Endothelial cell of umbilical vein (primary cell): Measurements from ENCODE around the gene ZNF507. TPM values are rescaled to one million over a fixed set of nuclear protein-coding genes. Genes with fewer than 3 reads are reported as not detected.
A peak's percentile ranks its signal among the peaks of the same experiment; 100 is the strongest.

Experiments
- Bru-seq: library from RNA; stranded (reverse); fragments of 400-500 nt; gene quantifications from one replicate; lab custom pipeline; 2021; lab: Mats Ljungman, UMichigan
- BruChase-seq, 2 experiments: library from RNA; stranded (reverse); fragments of 400-500 nt; gene quantifications; one replicate each; lab custom pipeline; 2021; lab: Mats Ljungman, UMichigan
- BruUV-seq: library from RNA; stranded (reverse); fragments of 400-500 nt; replicated peaks from 2 replicates; lab custom pipeline; 2021; lab: Mats Ljungman, UMichigan
- CTCF ChIA-PET: fragments of 300-600, 350-600 bp; sonication (Branson Sonifier 250); formaldehyde crosslinking; loops from one replicate; lab custom pipeline; 2021; ENCODE audit warnings: antibody characterized with exemption, inconsistent platforms; lab: Charles Lee
- POLR2A ChIA-PET: fragments of 300-600, 350-600 bp; sonication (Branson Sonifier 250); formaldehyde crosslinking; loops from one replicate; lab custom pipeline; 2021; ENCODE audit warnings: antibody characterized with exemption, inconsistent platforms; lab: Charles Lee
- DNase-seq: peaks from one replicate; pipeline ENCODE4 v3.0.0-alpha.2; 2011; ENCODE audit warnings: low read depth, low spot score
- FAIRE-seq: peaks from 2 replicates; lab custom pipeline; 2011; peaks lifted over from hg19 to GRCh38; lab: Jason Lieb, UNC
- H2AFZ ChIP-seq: 2 replicates; pipeline ENCODE4 v1.6.0; 2012; ENCODE audit warnings: low read depth, low read length, control low read depth, inconsistent platforms
- H3K27ac ChIP-seq: 2 replicates; pipeline ENCODE4 v1.5.1; 2011; ENCODE audit warnings: low read depth, mild to moderate bottlenecking, control low read depth, low read length, moderate library complexity; ENCODE audit not compliant: insufficient read depth
- H3K27me3 ChIP-seq, 2 experiments: 2 replicates each; pipeline versions ENCODE4 v1.6.0 to v1.6.1; 2011; ENCODE audit warnings: low read length in 2 of 2, mixed read lengths in 1 of 2; ENCODE audit not compliant: control insufficient read depth in 2 of 2, insufficient read depth in 2 of 2
- H3K36me3 ChIP-seq, 2 experiments: 2 replicates in 1 of 2; 3 replicates in 1 of 2; pipeline ENCODE4 v1.5.1; 2011; ENCODE audit warnings: low read length in 2 of 2, mild to moderate bottlenecking in 1 of 2, moderate library complexity in 1 of 2; ENCODE audit not compliant: control insufficient read depth in 2 of 2, insufficient read depth in 2 of 2; ENCODE audit errors: extremely low read depth in 1 of 2
- H3K4me1 ChIP-seq: 3 replicates; pipeline ENCODE4 v1.5.1; 2011; ENCODE audit warnings: mild to moderate bottlenecking, low read length; ENCODE audit not compliant: control insufficient read depth, insufficient read depth; ENCODE audit errors: extremely low read depth
- H3K4me2 ChIP-seq: 2 replicates; pipeline ENCODE4 v1.6.1; 2011; ENCODE audit warnings: low read length, control low read depth, mixed read lengths; ENCODE audit not compliant: insufficient read depth
- H3K4me3 ChIP-seq, 3 experiments: fragments of 200-600 bp in 1 of 3; sonication (generic), shearing (Covaris generic) in 1 of 3; replicated peaks in 1 of 3; 2 replicates each; pipeline ENCODE4 v1.5.1; 2011 to 2016; ENCODE audit warnings: control low read depth in 3 of 3, low read length in 3 of 3, mild to moderate bottlenecking in 2 of 3, inconsistent platforms in 1 of 3, low read depth in 1 of 3, moderate library complexity in 1 of 3; ENCODE audit not compliant: insufficient read depth in 1 of 3
- H3K79me2 ChIP-seq: 2 replicates; pipeline ENCODE4 v1.6.0; 2012; ENCODE audit warnings: low read length, inconsistent platforms; ENCODE audit not compliant: control insufficient read depth, insufficient read depth
- H3K9ac ChIP-seq: replicated peaks from 2 replicates; pipeline ENCODE3; 2011; ENCODE audit warnings: low read length, control low read depth; ENCODE audit not compliant: insufficient read depth; ENCODE audit errors: extremely low read depth
- H3K9me1 ChIP-seq: replicated peaks from 3 replicates; pipeline ENCODE4 v1.6.0; 2011; ENCODE audit warnings: mild to moderate bottlenecking, low read length; ENCODE audit not compliant: control insufficient read depth, insufficient read depth; ENCODE audit errors: extremely low read depth
- H3K9me3 ChIP-seq: replicated peaks from 2 replicates; pipeline ENCODE4 v1.5.1; 2012; ENCODE audit warnings: low read length, inconsistent platforms; ENCODE audit not compliant: control insufficient read depth, insufficient read depth
- H4K20me1 ChIP-seq: replicated peaks from 2 replicates; pipeline ENCODE3; 2011; ENCODE audit warnings: mild to moderate bottlenecking, low read length; ENCODE audit not compliant: control insufficient read depth, insufficient read depth; ENCODE audit errors: extremely low read depth
- CTCF ChIP-seq, 2 donors: IDR thresholded peaks; 1 replicate in 1 of 2; 2 replicates in 1 of 2; pipeline ENCODE4 v1.5.1; 2011; ENCODE audit warnings: low read length in 2 of 2, mild to moderate bottlenecking in 2 of 2, moderate library complexity in 2 of 2, control low read depth in 1 of 2, inconsistent platforms in 1 of 2, low read depth in 1 of 2; ENCODE audit not compliant: insufficient read depth in 1 of 2; ENCODE audit errors: extremely low read depth in 1 of 2
- EZH2 ChIP-seq: IDR thresholded peaks from 2 replicates; pipeline ENCODE4 v1.6.1; 2012; ENCODE audit warnings: borderline replicate concordance, low read depth, mild to moderate bottlenecking, moderate library complexity, low read length, inconsistent platforms; ENCODE audit not compliant: severe bottlenecking
- FOS ChIP-seq: IDR thresholded peaks from 2 replicates; pipeline ENCODE4 v1.6.1; 2011; ENCODE audit warnings: mild to moderate bottlenecking, low read length, moderate library complexity, borderline replicate concordance; ENCODE audit not compliant: insufficient read depth
- GATA2 ChIP-seq: IDR thresholded peaks from 2 replicates; pipeline ENCODE4 v1.7.0; 2011; ENCODE audit warnings: low read depth, mild to moderate bottlenecking, moderate library complexity, mixed read lengths, low read length; ENCODE audit not compliant: insufficient read length, insufficient read depth
- JUN ChIP-seq: IDR thresholded peaks from 2 replicates; pipeline ENCODE4 v1.6.1; 2011; ENCODE audit warnings: borderline replicate concordance, low read depth; ENCODE audit not compliant: insufficient read length, insufficient read depth
- MAX ChIP-seq: IDR thresholded peaks from 2 replicates; pipeline ENCODE4 v1.6.1; 2011; ENCODE audit not compliant: insufficient read depth, insufficient read length
- MYC ChIP-seq: IDR thresholded peaks from one replicate; pipeline ENCODE4 v1.6.1; 2011; ENCODE audit warnings: mild to moderate bottlenecking, low read depth, low read length
- POLR2A ChIP-seq: IDR thresholded peaks from 2 replicates; pipeline ENCODE4 v1.6.1; 2012; ENCODE audit warnings: low read depth, mild to moderate bottlenecking, control low read depth, low read length
- POLR2AphosphoS5 ChIP-seq: IDR thresholded peaks from 2 replicates; pipeline ENCODE4 v1.6.1; 2012; ENCODE audit warnings: low read depth, mild to moderate bottlenecking, control low read depth, low read length, moderate library complexity; ENCODE audit not compliant: insufficient read depth
- dilution Hi-C: fragments of 300-500 bp; cut with MboI; formaldehyde crosslinking; loops from one replicate; pipeline ENCODE4 v1.15.0; 2019; ENCODE audit warnings: low sequenced_read_pairs; ENCODE audit not compliant: extremely low pct_ligation_motif_present
- intact Hi-C: fragments of 100-400 bp; cut with micrococcal nuclease; formaldehyde crosslinking; loops from one replicate; pipeline ENCODE4 v1.10.0; 2022
- long read RNA-seq: library from polyadenylated mRNA; stranded (forward); transcript quantifications from one replicate; pipeline ENCODE4 v2.0.0, GENCODE V29; 2021
- polyA minus RNA-seq, 3 experiments: library from RNA; depleted of rRNA, polyadenylated mRNA; stranded (reverse); fragments of >200 nt; gene quantifications; 1 replicate in 1 of 3; 2 replicates in 2 of 3; pipeline ENCODE4 v1.2.3, GENCODE V29; 2011
- polyA plus RNA-seq, 4 experiments: library from polyadenylated mRNA; depleted of rRNA in 3 of 4; stranded (reverse) in 3 of 4; unstranded in 1 of 4; fragments of >200 nt; gene quantifications; 2 replicates each; pipeline versions ENCODE4 v1.2.1 to v1.2.3, GENCODE V29; 2011 to 2012; ENCODE audit warnings: missing spikeins in 1 of 4
- total RNA-seq: library from RNA; stranded (reverse); gene quantifications from 2 replicates; pipeline ENCODE4 v1.2.3, GENCODE V29; 2021

Gene ZNF507
- total RNA-seq: 20.3 and 23.0 TPM in 2 replicates
- polyA plus RNA-seq: 4.8 and 6.8 TPM in 2 replicates
- polyA plus RNA-seq (2011; cell fraction: cytosol; rRNA removed): 7.9 and 8.4 TPM in 2 replicates
- 21.5 and 23.7 TPM in 2 replicates for polyA plus RNA-seq (2011; cell fraction: nucleus; rRNA removed)
- polyA plus RNA-seq (2012): 10.4 and 11.8 TPM in 2 replicates
- polyA minus RNA-seq: 16.3 and 16.4 TPM in 2 replicates
- polyA minus RNA-seq (2011; cell fraction: cytosol; rRNA and poly(A)+ RNA removed): 12.1 TPM
- 23.9 and 34.8 TPM in 2 replicates for polyA minus RNA-seq (2011; cell fraction: nucleus; rRNA and poly(A)+ RNA removed)
- percentile 91 among the genes with signal in this experiment for Bru-seq, nascent RNA
- BruChase-seq, experiment 1, labeled RNA remaining after a 6-hour chase: percentile 71 among the genes with signal in this experiment
- percentile 89 among the genes with signal in this experiment for BruChase-seq, experiment 2, labeled RNA remaining after a 2-hour chase
- long read RNA-seq, full-length matches to known transcripts: 9 of 32 reads
- long read RNA-seq, partial matches to known transcripts: 4 of 32 reads
- long read RNA-seq, other reads (novel, unspliced or antisense): 19 of 32 reads

DNA sequence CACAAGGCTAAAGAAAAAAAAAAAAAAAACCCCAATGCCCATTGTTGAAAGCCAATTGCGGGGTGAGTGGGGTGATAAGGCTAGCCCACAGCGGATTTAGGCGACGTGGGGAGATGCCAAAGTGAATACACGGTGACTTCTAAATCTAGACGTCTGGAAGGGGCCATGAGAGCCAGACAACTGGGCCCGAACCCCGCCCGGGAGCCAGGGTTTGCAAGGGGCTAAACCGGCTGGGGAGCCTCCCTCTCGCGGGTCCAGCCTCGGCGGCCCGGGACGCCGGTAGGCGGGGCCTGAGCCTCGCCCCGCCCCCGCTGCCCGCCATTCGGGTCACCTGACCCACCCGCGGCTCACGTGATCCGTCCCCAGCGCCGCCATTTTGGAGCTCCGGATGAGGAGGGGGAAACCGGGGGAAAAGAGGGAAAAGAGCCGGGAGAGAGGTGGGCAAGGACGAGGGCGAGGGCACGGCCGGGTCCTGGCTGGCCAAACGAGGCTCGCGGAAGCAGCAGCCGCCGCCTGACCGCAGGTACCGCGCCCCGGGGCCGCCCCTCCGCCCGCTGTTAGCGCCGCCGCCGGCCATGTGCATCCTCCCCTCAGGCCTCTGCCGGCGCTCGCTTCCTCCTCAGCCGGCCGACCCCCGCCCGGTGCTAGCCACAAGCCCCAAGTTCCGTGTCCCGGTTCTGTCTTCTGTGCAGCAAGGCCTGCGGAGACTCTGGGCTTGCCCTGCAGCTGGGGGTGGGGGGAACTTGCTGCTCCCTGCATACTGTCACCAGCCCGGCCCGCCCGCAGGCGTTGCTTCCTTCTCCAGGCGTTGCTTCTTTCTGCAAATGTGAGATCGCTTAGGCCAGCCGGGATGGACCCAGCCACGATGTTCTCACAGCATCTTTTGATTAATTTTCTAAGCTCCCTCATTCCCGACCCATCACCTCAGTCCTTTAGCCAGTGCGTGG is at the start of gene ZNF507:
Gene ZNF507 (plus strand): TSS at position 350 of the 947 bp plus-strand sequence. CDS start 7,221 bp downstream, outside the sequence.
- TSS peak; percentile 38 for BruUV-seq
- Histone ChIP-seq H3K9ac (peak within 1 kb of the TSS; percentile 93), H3K4me1 (peaks cover 13% of the 10 kb centered on the region), H3K9me3 (no peaks in the 10 kb centered on the region), H2AFZ (peak within 1 kb of the TSS; percentile 96), H3K27me3 (peaks cover 0 to 2% of the 10 kb centered on the region in 2 experiments), H3K36me3 (peaks cover 2 to 8% of the 10 kb centered on the region in 2 experiments), H4K20me1 (no peaks in the 10 kb centered on the region), H3K4me2 (peak within 1 kb of the TSS; percentile 99), H3K4me3 (peak within 1 kb of the TSS; percentile 88 to 93 (median 92)), H3K9me1 (no peaks in the 10 kb centered on the region), H3K27ac (peak within 1 kb of the TSS; percentile 73), H3K79me2 (peaks cover 39% of the 10 kb centered on the region)
- FAIRE-seq (peak; percentile 64), DNase-seq (peak; percentile 78)
- dilution Hi-C loops (no loop called here), intact Hi-C loops (loop anchor here (1.0 to 5.0 kb wide), 4 partner anchors 28 to 236 kb away; partner anchors contain the start of genes DPY19L3 and PDCD5)
- ChIA-PET CTCF (interaction anchor here (0.6 to 1.5 kb wide), 5 partner anchors 23 to 1663 kb away, joined by 3 to 4 read pairs (median 3); partner anchors contain the start of gene PDCD5), POLR2A (interaction anchor here (0.6 to 1.5 kb wide), 4 partner anchors 12 to 565 kb away, joined by 3 to 6 read pairs (median 4); partner anchors contain the start of gene DPY19L3)
- peak; percentile 54 for TF ChIP-seq POLR2A
- TF ChIP-seq FOS: no peak
- no peak for TF ChIP-seq GATA2
- TF ChIP-seq JUN: no peak
- peak; percentile 82 for TF ChIP-seq MAX
- peak; percentile 39 for TF ChIP-seq POLR2AphosphoS5
- no peak for TF ChIP-seq CTCF (IDR thresholded peaks at IDR 0.05; ENCODE audit: extremely low read depth in 1 of 2, insufficient read depth in 1 of 2, low read depth in 1 of 2, low read length in 2 of 2)
- TF ChIP-seq EZH2: no peak
- no peak for TF ChIP-seq MYC
